HEK293T (cell line): ENCODE results near the gene TMEM254.

Experiments
- BHLHE40 ChIP-seq: fragments of 450-650 bp; IDR thresholded peaks from 2 replicates; pipeline ENCODE4 v1.6.1; 2016; ENCODE audit warnings: mild to moderate bottlenecking, moderate library complexity, borderline replicate concordance
- FOXA1 ChIP-seq: fragments of 450-650 bp; IDR thresholded peaks from 2 replicates; pipeline ENCODE4 v1.6.1; 2016; ENCODE audit warnings: mild to moderate bottlenecking
- LEF1 ChIP-seq: fragments of 450-650 bp; IDR thresholded peaks from 2 replicates; pipeline ENCODE4 v1.6.1; 2017; ENCODE audit warnings: mild to moderate bottlenecking, borderline replicate concordance
- SP1 ChIP-seq: fragments of 450-650 bp; IDR thresholded peaks from 2 replicates; pipeline ENCODE4 v1.6.1; 2017
- SUZ12 ChIP-seq: fragments of 450-650 bp; IDR thresholded peaks from 2 replicates; pipeline ENCODE4 v1.6.1; 2016; ENCODE audit warnings: mild to moderate bottlenecking

GRCh38 chr10:80051993-80052392 lies 26.5 kb upstream of the TMEM254 start:
- TF ChIP-seq SUZ12: no peak
- no peak for TF ChIP-seq LEF1
- TF ChIP-seq FOXA1: no peak
- no peak for TF ChIP-seq SP1
- TF ChIP-seq BHLHE40: no peak
